GM04503 (cell line): ENCODE measurements around the gene GTPBP6.
A peak's percentile ranks its signal among the peaks of the same experiment; 100 is the strongest.
"Not testable (repeated sequence)": the region's sequence is repeated elsewhere in the genome, so short reads cannot be mapped to it uniquely, and the experiment has no call there.

Experiments
- DNase-seq: peaks from one replicate; pipeline ENCODE4 v3.0.0-alpha.2; 2012; ENCODE audit warnings: low read depth

Gene GTPBP6

DNA sequence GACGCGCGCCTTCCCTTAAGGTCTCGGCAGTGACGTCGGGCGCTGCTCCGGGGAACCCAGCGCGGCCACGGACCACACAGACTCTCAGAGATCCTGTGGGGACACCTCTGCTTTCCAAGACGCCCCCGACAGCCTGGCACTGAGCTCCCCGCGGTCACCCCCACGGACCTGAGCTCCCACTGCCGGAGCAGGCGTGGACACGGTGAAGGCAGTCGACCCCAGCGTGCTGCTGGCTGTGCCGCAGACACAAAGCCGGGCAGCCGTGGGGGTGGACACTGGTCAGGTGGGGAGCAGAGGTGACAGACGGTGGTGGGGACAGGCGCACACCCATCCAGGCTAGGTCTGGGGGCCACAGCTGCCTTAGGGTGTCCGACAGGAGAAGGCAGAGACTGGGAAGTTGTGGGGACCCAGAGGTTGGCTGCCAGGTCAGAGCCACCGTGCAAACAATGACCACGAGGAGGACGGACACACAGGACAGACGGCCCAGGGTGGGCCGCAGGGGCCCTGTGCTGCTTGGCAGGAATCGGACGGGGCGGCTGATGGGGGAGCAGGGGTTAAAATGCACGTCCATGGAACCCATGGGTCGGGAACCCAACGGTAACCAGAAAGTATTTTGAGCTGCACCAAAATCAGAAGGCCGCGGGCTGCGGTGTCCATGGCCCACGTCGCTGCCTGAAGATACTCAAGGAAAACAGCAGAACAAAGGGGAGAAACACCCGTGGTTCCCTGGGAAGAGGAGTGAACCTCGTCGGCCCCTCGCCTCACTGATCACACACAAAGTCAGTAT is 16.6 kb upstream of the GTPBP6 start:
- no peak for DNase-seq

DNA sequence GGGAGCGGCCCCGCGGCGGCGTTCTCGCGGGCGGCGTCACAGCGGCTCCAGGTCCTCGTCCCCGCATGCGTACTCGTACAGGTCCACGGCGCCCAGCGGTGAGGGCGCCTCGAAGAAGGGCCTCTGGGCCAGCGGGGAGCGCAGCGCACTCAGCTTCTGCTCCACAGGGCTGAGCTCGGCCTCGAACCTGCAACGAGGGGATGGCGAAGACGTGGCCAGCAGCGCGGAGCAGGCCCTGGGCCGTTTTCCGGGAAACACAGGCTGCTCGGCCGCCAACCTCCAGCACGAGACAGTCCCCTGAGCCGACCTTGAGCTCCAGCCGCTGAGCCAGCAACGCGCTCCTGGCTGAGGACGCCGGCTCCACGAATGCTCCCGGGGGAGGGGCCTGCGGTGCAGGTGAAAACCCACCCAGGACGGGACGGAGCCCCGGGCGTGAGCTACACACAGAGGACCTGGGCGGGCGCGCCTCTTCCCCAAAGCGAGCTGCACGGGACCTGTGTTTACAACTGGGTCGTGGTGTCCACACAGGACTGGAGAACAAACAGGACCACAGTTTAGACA is 15.8 kb upstream of the GTPBP6 start:
- DNase-seq: no peak

DNA sequence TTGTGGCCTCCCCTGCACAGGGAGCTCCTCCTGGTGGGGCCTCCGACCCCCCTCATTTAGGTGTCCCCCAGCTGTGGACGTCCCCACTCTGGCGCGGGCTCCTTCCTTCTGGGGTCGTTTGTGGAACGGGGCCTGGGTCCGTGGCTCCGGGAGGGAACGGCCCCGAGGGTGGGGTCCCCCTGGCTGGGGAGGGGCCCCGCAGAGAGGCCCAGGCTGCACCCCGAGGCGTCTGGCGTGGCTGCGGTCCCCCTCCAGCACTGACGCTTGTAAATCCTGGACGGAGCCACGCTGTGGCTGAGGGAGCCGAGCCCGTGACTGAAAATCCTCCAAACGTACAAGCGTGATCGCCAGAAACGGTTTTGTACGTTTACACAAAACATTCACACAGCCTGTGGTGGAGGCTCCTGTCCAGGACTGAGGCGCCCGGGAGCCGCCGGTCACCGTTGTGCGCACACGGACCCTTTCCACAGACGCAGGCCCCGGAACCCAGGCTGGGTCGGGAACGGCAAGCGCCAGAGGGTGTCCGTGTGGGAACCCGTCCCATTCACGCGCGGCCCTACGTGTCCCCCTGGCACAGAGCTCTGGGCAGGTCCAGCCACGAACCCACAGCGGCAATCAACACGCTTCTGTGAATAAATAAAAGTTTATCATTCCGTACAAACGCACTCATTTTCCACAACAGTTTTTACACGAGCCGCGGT is 15.2 kb upstream of the GTPBP6 start:
- DNase-seq: no peak

DNA sequence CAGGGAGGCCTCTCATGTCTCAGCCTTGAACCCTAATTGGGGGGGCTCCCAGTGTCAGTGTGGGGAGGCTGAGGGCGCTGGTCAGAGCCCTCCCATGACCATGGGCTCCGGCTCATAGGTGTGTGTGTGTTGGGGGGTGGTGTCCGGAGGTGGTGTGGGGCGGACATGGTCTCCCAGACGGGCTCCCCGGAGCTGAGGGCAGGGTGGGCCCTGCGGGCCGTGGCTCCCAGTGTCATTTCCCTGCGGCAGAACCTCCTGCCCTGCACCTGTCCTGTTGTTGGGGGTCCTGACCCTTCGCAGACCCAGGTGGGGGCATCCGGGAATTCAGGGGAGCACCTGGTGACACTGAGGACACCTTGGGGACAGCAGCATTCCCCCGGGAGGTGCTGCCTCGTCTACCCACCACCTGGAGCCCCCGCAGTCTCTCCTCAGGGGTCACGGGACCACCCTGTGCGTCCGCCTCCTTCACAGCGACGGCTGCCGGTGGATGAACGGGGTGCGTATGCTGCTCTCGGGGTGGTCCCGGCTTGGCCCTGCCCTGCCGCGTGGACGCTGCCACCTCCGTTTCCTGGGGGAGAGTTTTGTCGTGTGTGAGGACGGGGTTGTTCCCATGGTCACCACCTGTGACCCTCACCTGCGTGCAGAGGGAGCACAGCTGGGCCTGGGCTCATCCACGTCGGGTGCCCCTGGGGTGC is 14.5 kb upstream of the GTPBP6 start:
- DNase-seq: no peak

DNA sequence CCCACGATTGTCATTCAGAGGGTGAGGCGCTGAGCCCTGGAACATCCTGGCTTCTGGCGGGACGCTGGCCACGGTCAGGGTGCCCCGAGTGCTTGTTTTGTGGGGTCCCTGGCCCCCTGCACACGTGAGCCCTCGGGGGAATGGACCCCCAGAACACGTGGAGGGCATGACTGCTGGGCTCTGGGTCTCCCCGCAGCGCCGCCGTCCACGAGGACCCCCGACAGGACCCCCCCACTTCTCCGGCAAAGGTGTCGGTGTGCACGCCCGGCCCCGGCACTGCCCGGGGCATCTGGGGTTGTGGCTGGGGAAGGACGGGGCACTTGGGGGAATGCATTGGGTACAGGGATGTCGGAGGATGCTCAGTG is 13.9 kb upstream of the GTPBP6 start:
- no peak for DNase-seq

DNA sequence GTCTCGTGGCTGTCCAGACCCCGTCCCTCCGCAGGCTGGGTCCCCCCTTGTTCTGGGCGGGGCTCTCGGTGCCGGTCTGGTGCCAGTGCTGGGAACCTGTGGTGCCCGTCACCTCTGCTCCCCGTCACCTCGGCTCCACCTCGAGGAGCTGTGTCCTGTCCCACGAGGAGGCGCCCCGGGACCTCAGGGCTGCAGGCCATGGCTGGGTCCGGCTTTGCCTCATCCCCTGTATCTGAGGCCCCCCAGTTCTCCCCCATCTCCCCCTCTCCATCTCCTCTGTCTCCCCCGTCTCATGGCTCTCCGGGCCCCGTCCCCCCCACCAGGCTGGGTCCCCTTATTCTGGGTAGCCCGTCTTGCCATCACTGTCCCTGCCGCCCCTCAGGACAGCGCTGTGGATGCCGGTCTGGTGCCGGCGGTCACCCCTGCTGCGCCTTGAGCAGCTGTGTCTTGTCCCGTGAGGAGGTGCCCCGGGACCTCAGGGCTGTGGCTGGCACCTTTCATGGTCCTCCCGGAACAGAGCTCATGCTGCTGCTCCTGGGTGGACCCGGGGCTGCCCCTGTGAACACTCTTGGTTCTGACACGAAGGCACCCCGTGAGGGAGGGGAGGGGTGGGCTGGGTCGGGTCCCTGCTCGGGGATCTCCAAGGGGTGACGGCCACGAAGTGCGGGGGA is 13.4 kb upstream of the GTPBP6 start:
- no peak for DNase-seq

DNA sequence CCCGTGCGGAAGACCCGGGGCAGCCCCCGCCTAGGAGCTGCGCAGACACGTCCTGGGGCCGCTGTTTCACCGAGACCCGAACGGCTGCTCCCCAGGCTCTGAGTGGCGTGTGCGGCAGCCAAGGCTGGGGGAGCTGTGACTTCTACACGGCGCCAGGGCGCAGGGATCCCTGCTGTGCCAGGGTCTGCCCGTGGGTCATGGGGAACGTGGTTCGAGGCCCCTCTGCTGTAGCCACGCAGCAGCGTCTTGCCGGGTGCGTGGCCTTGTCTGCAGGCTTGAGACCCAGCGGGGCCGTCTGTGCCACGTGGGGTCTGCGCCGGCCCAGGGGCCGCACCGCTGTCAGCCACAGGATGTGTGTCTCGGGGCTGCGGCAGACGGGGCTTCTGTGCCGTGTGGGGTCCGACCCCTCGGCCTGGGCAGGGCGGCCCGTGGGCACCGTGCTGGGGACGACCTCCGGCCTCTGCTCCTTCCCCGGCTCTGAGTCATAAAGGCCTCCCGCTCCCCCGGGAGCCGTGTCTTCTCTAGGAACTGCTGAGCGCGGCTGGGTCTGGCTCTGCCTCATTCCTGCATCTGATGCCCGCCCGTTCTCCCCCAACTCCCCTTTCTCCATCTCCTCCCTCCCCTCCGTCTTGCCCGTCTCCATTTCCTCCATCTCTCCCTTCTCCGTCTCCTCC is 12.7 kb upstream of the GTPBP6 start:
- DNase-seq: no peak

DNA sequence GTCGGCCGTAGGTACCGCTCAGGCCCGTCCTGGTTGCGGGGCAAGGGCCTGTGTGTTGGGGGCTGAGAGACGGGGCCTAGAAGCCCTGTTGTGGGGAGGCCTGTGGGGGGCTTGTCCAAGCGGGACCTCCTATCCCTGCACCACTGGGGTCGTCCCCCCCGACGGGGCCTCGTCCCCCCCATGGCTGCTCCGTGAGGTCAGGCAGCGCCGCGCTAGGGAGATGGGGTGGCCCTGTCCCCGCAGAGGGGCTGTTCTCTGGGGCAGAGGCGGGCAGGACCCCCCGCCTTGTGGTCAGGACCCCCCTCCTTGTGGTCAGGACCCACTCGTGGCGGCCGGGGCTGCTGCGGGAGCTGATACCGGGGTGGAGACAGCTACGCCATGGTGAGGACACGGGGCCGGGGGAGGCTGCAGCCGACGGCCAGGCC is 12.1 kb upstream of the GTPBP6 start:
- DNase-seq: no peak

DNA sequence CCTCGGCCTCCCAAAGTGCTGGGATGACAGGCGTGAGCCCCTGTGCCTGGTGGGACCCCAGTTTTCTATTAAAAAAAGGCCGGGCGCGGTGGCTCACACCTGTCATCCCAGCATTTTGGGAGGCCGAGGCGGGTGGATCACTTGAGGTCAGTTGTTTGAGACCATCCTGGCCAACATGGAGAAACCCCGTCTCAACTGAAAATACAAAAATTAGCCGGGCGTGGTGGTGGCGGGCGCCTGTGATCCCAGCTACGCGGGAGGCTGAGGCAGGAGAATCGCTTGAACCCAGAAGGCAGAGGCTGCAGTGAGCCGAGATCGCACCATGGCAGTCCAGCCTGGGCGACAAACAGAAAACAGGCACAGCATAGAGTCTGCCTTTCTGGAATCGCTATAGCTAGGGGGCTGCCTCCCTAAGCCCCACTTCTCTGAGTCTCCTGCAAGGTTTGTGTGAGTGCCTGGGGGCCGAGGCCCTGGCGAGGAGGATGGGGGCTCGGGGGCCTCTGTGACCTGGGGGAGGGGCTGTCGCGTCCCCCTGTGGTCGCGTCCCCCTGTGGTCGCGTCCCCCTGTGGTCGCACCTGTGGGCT is 11.6 kb upstream of the GTPBP6 start:
- not testable (repeated sequence) for DNase-seq

DNA sequence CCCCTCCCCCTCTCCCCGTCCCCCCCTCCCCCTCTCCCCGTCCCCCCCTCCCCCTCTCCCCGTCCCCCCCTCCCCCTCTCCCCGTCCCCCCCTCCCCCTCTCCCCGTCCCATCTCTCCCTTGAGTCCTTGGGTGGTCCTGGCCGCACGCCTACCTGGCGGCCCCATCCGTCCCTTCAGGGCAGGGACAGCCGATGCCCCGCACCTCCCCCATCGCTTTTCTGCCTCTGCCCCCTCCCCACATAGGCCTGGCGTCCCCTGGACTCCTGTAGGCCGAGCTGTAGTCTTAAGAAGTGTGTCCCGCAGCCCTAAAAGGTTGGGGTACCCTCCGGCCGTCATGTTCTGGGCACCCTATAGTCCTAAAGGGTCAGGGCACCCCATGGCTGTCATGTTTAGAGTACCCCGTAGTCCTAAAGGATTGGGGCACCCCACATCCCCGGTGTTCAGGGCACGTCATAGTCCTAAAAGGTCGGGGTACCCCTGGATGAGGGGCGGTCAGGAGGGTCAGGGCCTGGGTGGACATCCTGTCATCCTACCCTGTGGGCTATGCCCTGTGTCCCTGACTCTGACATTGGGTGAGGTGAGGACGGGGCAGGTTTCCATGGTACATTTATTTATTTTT is 10.8 kb upstream of the GTPBP6 start:
- no peak for DNase-seq

DNA sequence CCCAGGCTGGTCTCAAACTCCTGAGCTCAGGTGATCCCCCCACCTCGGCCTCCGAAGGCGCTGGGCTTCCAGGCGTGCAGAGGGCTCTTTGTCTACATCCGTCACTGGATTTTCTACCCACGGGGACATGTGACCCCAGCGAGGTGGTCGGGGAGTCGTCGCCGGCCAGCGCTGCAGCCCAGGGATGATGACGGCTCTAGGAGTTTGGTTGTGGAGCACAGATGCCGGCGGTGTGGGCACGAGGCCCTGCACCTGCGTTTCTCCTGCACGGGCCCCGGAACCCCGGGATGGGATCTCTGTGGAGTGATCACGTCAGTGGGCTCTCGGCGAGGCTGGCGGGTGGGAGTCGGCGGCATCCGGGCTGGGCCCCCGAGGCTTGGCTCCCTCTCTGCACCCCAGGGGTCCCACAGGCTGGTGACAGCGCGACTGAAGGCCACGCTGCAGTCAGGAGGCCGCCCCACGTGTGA is 9.1 kb upstream of the GTPBP6 start:
- DNase-seq: no peak

DNA sequence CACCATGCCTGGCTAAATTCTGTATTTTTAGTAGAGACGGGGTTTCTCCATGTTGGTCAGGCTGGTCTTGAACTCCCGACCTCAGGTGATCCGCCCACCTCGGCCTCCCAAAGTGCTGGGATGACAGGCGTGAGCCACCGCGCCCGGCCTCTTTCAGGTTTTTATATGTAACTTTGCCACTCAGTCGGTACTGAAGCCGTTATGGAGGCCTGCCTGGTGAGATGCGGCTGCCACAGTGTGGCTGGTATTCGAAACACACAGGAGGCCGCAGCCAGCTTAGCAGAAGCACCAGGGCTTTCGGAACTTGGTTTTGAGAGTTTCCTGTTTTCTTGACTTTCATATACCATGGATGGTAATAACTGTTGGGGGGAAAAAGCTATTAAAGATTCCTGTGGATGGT is 6.1 kb upstream of the GTPBP6 start:
- not testable (repeated sequence) for DNase-seq

DNA sequence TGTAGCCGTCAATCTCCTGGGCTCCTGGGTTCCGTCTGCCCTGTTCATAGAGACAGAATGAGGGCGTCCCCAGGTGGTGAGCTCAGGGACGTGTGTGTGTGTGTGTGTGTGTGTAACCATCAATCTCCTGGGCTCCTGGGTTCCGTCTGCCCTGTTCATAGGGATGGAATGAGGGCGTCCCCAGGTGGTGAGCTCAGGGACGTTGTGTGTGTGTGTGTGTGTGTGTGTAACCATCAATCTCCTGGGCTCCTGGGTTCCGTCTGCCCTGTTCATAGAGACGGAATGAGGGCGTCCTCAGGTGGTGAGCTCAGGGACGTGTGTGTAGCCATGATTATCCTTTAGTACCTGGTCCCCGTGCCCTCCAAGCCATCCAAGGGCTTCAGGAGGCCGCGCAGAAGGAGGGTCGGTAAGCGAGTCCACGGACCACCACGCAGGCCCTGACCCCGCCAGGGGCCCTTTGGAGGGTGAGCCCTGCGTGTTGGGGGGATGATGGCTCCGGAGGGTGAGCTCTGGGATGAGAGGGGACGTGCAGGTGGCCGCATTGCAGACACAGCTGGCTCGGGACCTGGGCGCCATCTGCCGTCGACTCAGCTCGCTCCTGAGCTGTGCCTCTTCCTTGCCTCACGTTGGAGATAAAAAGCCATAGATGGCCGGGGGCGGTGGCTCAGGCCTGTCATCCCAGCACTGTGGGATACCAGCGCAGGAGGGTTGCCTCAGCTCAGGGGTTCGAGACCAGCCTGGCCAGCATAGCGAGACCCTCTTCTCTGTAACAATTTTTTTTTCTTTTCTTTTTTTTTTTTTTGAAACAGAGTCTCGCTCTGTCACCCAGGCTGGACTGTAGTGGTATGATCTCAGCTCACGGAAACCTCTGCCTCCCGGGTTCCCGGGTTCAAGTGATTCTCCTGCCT is 5.4 kb upstream of the GTPBP6 start:
- peak; percentile 16 for DNase-seq

DNA sequence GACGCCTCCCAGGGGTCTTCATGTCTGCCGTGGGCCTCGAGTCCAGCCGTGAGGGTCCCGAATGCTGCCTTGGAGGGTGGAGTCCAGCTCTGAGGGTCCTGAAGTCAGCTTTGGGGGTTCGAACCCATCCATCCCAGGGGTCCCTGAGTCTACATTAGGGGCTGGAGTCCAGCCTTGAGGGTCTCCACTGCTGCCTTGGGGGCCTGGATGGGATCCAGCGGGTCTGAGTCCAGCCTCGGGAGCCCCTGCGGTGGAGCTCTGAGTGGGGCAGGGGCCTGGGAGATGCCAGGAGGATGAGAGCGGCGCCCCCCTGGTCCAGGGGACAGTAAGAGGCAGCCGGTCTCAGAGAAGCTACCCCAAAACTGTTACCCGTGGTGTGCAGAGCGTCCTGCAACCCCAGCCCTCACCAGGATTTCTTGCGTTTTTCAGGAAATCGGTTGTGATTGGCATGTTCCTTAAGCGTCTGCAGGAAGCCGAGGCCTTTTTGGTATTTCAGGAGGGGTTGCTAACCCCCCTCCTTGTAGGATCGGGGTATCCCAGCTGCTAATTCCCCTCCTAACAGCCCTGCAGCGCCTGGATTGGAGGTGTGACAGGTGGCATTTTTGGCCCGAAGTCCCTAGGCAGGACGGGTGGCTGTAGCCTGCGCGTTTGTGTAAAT is 1.7 kb upstream of the GTPBP6 start:
- DNase-seq: no peak

DNA sequence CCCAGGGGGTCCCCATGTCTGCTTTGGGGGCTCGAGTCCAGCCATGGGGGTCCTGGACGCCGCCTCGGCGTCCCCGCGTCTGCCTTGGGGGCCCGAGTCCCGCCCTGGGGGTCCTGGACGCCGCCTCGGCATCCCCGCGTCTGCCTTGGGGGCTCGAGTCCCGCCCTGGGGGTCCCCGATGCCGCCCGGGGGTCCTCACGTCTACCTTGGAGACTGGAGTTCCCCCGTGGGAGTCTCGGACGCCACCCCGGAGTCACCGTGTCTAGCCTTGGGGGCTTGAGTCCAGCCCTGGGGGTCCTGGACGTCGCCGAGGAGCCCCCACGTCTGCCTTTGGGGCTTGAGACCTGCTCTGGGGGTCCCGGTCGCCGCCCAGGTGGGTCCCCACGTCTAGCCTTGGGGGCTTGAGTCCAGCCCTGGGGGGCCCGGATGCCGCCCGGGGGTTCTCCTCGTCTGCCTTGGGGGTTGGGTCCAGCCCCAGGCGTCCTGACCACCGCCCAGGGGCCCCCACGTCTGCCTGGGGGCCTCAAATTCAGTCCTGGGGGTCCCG is 1.1 kb upstream of the GTPBP6 start:
- DNase-seq: no peak

DNA sequence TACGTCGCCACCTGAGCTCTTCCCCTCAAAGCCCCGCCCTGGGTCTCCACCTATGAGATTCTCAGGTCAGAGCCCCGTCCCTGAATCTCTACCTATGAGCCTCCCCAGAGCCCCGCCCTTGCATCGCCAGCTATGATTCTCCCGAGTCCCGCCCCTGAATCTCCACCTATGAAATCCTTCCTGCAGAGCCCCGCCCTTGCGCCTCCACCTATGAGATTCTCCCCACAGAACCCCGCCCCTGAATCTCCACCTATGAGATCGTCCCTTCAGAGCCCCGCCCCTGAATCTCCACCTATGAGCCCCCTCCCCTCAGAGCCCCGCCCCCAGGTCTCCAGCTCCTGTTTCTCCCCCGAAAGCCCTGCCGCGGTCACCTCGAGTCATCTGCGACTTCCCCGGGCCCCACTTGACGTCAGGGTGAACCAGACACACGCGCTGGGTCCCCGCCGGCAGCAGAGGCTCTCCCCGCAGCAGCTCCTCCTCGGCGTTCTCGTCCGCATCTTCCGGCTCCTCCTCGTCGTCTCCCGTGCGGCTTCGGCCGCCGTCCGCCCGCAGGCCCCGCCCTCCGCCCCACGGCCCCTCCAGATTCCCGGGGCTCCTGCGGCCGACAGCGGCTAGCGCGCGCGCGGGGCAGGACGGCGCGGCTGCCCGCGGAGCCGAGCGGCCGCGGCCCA is 393 bp downstream of the GTPBP6 start:
- DNase-seq: peak; percentile 87

DNA sequence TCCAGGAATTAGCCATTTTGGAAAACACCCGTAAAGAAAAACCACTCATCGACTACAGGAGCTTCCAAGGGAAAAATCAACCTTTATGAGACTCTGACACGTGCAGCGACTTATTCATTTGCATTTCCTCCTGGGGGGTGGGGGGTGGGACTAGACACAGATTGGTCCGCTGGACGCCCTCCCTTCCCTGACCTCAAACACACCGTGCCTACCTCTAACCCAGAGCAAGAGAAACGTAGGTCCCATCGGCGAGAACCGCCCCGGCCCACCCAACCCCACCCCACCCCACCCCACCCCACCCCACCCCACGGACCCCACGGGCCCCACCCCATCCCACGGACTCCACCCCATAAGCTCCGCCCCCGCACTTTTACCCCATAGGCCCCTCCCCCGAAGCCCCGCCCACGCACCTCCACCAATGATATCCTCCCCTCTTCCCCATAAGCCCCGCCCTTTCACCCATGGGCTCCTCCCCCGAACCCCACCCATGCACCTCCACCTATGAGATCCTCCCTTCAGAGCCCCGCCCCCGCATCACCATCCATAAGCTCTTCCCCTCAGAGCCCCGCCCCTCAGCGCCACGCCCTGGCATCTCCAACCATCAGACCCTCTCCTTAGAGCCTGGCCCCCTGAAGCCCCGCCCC is 1.1 kb downstream of the GTPBP6 start:
- no peak for DNase-seq
